HG03575 (cell line): Measurements from ENCODE around the gene ENG.
"Not testable (repeated sequence)": the region's sequence is repeated elsewhere in the genome, so short reads cannot be mapped to it uniquely, and the experiment has no call there.

ENCODE experiments used
- ATAC-seq: cut with Tn5 transposase; IDR thresholded peaks from one replicate; pipeline ENCODE4 v1.9.1; 2021; ENCODE audit not compliant: unreplicated experiment, insufficient number of reproducible peaks, low FRiP score; ENCODE audit errors: extremely low read depth

Gene ENG

GRCh38 chr9:127880143-127880542 lies 25.7 kb upstream of the ENG start:
- no peak for ATAC-seq

GRCh38 chr9:127878652-127879390 lies 24.4 kb upstream of the ENG start:
- no peak for ATAC-seq

DNA sequence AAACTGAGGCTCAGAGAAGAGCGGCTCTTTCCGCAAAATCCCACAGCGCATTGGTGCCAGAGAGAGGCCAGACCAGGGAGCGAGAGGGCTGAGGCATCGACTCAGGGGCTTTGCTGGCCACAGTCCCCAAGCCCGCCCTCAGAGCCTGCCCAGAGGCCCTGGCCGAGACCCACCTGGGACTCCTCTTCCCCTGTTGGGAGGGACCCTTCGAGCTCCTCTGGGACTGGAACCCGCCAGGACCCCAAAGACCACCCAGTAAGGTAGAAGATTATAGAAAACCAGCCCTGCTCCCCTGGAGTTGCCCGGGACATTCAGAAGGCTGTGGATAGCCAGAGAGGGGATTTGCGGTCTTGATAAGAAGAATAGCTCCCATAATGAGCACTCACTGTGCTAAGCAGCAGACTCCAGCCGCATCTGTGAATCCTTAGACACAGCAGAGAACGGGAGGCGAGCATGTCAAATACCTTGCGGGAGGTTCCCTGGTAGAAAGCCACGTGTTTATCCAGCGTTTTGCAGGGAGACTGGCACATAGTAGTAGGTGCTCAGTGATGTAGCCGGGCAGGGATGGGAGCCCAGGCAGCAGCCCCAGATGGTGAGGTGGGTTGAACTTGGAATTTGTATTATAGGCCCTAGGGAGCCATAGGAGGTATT lies 23.7 kb upstream of the ENG start:
- ATAC-seq: no peak

DNA sequence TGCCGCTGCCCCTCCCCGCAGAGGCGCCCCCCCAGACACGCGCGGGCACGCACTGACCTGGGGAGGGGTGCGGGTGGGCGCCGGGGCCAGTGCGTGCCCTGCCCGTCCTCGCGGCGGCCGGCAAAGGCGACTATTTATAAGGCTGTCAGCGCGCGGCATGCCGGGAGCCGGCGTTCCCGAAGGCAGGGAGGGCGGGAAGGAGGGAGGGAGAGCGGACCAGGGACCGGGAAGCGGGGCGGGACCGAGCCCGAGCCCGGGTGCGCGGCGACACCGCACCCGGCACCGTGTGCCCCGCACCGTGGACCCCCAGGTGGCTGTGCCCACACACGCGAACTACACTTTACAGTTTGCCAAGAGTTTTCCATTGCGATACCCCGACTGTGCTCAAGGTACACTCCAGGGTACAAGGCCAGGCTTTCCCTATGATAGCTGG lies 23.1 kb upstream of the ENG start, which contains the start of gene AK1:
AK1 (minus strand) TSS at position 110 of the 433 bp plus-strand sequence. CDS start 3,058 bp downstream, outside the sequence.
- no peak for ATAC-seq

- ATAC-seq: no peak
These were observed 22.5 kb upstream of the ENG start for GRCh38 chr9:127876764-127877562.

DNA sequence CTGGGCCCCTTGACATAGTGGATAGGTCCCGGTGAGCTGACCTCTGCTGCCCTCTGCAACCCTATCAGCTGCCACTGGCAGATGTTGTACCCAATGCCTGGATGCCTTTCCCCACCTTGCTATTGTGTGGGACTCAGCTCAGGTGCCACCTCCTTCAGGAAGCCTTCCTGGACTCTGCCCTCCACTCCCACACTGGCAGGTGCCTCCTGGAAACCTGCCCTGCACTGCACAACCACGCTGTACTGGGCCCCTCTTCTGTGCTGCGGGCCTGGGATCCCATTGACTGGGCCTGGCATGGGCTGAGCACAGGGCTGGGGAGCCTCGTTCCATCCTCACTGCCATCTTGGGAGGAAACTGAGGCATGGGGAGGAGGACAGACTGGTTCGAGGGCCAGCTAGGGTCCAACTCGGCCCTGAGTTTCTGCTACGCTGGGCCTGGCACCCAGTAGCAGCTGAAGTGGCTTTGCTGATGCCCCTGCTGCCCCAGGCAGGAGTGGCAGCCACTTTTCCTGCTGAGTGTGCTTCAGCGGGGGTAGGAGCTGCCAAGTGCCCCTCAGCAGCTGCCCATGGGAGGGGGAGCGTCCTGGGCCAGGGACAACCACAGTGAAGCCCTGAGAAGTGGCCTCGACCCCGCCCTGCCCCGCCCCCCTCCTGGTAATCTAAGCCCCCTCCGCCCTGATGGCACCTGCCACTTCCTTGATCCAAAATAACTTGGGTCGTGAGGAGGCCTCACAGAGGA lies 21.7 kb upstream of the ENG start:
- no peak for ATAC-seq

DNA sequence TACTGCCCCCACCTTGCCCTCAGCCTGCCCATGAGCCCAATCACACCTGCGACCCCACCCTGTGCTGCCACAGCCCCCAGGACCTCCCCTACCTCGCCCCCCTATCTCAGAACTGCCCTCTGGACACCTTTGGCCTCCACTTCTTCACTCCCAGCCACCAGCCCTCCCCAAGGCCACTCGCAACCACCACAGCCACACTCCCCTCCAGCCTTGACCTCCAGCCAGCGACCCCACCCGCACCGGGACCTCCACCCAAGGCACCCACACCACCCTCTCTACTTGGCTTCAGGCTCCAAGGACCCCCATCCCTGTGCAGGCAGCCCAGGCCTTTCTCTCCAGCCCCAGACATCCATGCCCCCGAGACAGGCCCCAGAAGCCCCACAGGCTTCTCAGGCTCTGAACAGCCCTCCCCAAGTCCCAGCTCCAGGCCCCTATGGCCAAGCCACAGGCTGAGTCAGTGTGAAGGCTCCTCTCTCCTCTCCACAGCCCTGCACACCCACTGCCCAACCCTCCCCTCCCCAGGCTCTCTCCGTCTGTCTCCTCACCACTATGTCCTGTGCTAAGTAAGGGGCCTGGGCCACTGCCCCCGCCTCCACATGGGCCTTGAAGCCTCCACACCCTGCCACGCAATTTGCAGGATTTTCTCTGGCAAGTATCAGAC lies 21.0 kb upstream of the ENG start:
- no peak for ATAC-seq

DNA sequence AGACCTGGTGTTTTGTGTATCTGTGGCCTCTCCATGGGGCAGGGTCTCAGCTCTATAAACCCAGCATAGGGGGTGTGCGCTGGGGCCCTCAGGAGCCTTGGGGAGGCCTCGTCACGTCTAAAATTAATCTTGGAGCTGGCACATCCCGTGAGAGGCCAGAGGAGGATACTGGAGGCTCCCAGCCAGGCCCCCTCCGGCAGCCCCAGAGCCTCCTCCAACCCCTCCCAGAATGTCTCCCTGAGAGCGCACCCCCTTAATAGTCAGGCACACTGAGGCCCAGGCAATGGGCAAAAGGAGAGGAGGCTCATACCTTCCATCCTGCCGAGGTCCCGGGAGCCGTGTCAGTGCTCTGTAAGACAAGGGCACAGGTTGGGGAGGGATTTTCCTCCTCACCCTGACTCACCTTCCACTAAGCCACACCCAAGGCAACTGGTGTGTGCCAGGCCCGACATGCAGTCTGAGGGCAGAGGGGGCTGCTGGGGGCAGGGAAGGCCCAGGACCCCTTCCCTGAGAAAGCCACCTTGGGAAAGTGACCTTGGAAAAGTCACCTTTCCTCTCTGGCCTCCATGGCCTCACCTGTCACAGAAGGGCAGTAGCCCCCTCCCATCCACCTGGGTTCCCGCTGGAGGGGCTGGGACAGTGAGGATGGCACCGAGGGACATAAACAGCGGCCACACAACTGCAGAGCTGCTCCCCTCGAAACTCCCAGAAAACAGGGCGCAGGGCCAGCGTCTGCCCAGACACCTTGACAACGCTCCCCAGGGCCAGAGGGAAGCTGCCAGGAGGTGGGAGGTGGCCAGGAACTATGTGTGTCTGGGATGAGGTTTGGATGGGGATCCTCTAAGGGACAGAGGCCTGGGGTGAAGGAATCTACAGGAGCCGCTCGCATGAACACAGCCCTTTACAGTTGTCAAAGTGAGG lies 20.1 kb upstream of the ENG start:
- no peak for ATAC-seq

DNA sequence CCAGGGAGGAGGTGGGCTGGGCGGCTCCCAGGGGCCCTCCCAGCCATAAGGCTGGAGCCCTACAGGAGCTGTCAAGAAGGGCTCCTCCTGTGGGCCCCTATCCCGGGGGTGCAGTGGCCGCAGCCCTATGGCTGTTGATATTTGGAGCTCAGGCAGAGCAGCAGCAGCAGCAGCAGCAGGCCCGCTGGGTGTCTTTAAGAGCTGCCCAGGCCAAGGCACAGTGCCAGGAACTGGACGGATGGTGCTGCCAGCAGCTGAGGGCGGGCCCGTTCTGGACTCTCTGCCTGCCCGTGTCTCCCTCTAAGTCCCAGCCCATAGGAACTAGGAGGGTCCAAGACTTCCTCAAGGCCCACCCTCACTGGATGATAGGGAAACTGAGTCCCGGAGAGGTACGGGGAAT lies 19.4 kb upstream of the ENG start:
- ATAC-seq: no peak

- no peak for ATAC-seq
These were observed 18.8 kb upstream of the ENG start for GRCh38 chr9:127873223-127873691.

DNA sequence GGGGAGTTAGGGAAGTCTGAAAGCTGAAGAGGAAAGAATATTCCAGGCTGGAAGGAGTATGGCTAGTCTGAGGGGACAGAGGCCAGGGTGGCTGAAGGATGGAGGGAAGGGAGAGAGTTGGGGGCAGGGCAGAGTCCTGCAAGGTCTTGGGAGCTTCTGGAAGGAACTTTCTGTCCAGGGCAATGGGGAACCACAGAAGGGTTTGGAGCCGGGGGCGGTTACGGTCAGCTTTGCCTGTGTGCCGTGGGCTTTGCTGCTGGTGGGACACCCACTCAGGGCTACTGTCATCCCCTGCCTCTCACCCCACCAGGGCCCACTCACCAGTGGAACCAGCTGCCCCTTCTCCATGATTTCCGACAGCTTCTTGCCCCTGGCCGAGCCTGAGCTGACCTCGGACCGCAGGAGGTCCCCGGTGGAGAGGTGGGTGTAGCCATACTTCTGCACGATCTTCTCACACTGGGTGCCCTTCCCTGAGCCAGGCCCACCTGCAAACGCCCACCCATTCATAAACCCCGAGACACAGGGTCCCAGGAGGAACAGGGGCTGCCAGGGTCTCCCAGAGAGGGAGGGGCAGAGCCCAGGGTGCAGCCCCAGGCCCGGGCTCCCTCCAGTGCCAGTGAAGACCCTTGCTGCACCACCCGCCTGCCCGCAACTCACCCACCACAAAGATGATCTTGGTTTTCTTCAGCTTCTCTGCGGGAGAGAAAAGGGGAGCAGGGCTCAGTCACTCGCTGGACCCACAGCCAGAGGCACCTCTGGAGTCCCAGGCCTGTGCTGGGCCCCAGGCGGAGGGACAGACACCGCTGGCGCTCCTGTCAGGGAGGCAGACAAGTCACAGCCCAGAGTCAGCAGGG lies 18.1 kb upstream of the ENG start:
- ATAC-seq: no peak

DNA sequence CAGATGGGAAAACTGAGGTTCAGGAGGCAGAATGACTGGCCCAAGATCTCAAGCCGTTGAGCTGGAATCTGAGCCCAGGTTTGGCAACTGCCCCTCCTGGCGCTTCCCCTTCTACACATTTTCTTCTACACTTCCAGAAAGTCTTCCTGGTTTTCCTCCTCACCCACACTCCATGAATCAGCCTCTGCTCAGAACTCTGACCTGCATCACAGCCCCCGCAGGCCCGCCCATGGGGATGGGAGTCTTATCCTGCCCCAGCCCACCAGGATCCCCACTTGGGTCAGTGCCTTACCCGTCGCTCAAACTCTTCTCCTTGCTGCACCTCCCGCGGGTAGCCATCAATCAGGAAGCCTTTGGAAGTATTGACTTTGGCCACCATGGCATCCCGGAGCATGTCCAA lies 17.1 kb upstream of the ENG start:
- no peak for ATAC-seq

GRCh38 chr9:127870887-127871286 lies 16.4 kb upstream of the ENG start:
- no peak for ATAC-seq

DNA sequence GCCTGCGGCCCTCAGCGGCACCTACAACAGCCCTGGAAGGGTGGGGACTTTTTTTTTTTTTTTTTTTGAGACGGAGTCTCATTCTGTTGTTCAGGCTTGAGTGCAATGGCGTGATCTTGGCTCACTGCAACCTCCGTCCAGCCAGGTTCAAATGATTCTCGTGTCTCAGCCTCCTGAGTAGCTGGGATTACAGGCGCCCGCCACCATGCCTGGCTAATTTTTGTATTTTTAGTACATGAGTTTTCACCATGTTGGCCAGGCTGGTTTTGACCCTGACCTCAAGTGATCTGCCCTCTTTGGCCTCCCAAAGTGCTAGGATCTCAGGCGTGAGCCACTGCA lies 15.7 kb upstream of the ENG start:
- not testable (repeated sequence) for ATAC-seq

DNA sequence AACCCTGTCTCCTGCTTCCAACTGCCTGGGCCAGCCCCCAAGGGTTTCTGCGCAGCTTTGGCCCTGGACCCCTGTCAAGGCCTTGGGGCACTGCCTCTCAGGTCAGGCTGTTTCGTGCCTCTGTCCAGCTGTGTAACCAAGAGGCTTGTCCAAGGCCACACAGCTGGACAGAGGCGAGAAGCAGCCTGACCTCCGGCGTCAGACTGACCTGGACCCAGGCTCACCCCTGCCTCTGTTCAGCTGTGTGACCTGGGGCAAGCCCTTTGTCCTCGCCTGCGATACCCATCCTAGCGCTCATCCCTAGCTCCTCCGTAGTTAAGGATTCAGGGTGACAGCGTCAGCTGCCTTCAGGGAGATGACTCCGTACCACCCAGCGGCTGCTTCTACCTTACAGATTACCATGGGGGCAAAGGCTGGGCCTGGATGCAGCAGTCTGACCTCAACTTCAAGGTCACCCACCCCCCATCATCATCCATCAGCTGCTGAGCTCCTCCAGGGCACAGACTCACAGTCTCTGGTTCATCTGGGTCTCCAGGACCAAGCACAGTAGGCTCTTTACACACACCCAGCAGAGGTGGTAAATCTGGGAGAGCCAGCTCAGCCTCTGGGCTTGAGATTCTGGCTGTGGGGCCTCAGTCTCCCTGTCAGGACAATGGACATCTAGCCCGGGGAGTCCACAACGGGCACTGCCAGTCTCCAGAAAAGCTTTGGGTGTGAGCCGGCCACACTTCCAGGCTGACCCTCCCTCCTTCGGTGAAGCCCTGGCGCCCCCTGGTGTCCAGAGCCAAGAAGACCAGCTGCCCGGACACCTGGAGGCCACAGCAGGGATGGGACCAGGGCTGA lies 15.1 kb upstream of the ENG start:
- ATAC-seq: no peak

- ATAC-seq: no peak
These were observed 13.9 kb upstream of the ENG start for GRCh38 chr9:127868278-127868902.
